GM18508 (cell line): ENCODE data around the gene ITGB4.
"Not testable (repeated sequence)": the region's sequence is repeated elsewhere in the genome, so short reads cannot be mapped to it uniquely, and the experiment has no call there.

Source experiments
- ATAC-seq: cut with Tn5 transposase; IDR thresholded peaks from one replicate; pipeline ENCODE4 v1.9.1; 2021; ENCODE audit warnings: moderate number of reproducible peaks; ENCODE audit not compliant: insufficient read depth, unreplicated experiment

The ITGB4 gene

GRCh38 chr17:75751676-75752404 is 30.6 kb downstream of the ITGB4 start:
- ATAC-seq: no peak

GRCh38 chr17:75752405-75752709 is 31.1 kb downstream of the ITGB4 start:
- no peak for ATAC-seq

GRCh38 chr17:75752802-75753513 is 31.7 kb downstream of the ITGB4 start:
- ATAC-seq: no peak

GRCh38 chr17:75753514-75754377 is 32.5 kb downstream of the ITGB4 start:
- ATAC-seq: no peak

- no peak for ATAC-seq
These were observed 33.3 kb downstream of the ITGB4 start for GRCh38 chr17:75754378-75755204.

GRCh38 chr17:75755205-75755901 is 34.1 kb downstream of the ITGB4 start:
- ATAC-seq: no peak

GRCh38 chr17:75755990-75756389 is 34.7 kb downstream of the ITGB4 start:
- ATAC-seq: no peak

GRCh38 chr17:75756451-75757085 is 35.3 kb downstream of the ITGB4 start:
- ATAC-seq: no peak

- ATAC-seq: no peak
These were observed 35.9 kb downstream of the ITGB4 start for GRCh38 chr17:75757086-75757681.

- ATAC-seq: no peak
These were observed 37.1 kb downstream of the ITGB4 start for GRCh38 chr17:75758131-75758905.

- no peak for ATAC-seq
These were observed 38.2 kb downstream of the ITGB4 start for GRCh38 chr17:75759457-75759856.

GRCh38 chr17:75759978-75760640 is 38.9 kb downstream of the ITGB4 start:
- not testable (repeated sequence) for ATAC-seq

GRCh38 chr17:75762513-75763268 is 41.4 kb downstream of the ITGB4 start:
- no peak for ATAC-seq

GRCh38 chr17:75763269-75763607 is 42.0 kb downstream of the ITGB4 start:
- no peak for ATAC-seq

GRCh38 chr17:75763613-75764416 is 42.6 kb downstream of the ITGB4 start:
- no peak for ATAC-seq

GRCh38 chr17:75764417-75764710 is 43.1 kb downstream of the ITGB4 start:
- no peak for ATAC-seq
